ENCODE data around the gene BDKRB2.

BDKRB2 gene

GRCh38 chr14:96204151-96205058 lies at the start of gene BDKRB2:
Gene BDKRB2, plus strand, starts transcription at chr14:96204839. Its CDS starts 32,269 bp downstream, at chr14:96237108.
- no peak for DNase-seq (ENCODE audit: low read depth in 2 of 3, low spot score in 2 of 3)

GRCh38 chr14:96154900-96155299 lies 49.7 kb upstream of the BDKRB2 start:
- no peak for DNase-seq (ENCODE audit: low read depth in 2 of 3, low spot score in 2 of 3)

GRCh38 chr14:96156804-96157760 lies 47.6 kb upstream of the BDKRB2 start:
- DNase-seq (ENCODE audit: low read depth in 2 of 3, low spot score in 2 of 3) = no peak

- no peak for DNase-seq (ENCODE audit: low read depth in 2 of 3, low spot score in 2 of 3)
Measured at GRCh38 chr14:96158735-96159134, 45.9 kb upstream of the BDKRB2 start.

GRCh38 chr14:96160076-96160912 lies 44.3 kb upstream of the BDKRB2 start:
- DNase-seq (ENCODE audit: low read depth in 2 of 3, low spot score in 2 of 3) = no peak

- DNase-seq (ENCODE audit: low read depth in 2 of 3, low spot score in 2 of 3) = no peak
Measured at GRCh38 chr14:96160913-96161310, 43.7 kb upstream of the BDKRB2 start.

- no peak for DNase-seq (ENCODE audit: low read depth in 2 of 3, low spot score in 2 of 3)
Measured at GRCh38 chr14:96161636-96162035, 43.0 kb upstream of the BDKRB2 start.

GRCh38 chr14:96162265-96162664 lies 42.4 kb upstream of the BDKRB2 start:
- DNase-seq (ENCODE audit: low read depth in 2 of 3, low spot score in 2 of 3) = no peak

- DNase-seq (ENCODE audit: low read depth in 2 of 3, low spot score in 2 of 3) = no peak
Measured at GRCh38 chr14:96162741-96163140, 41.9 kb upstream of the BDKRB2 start.

GRCh38 chr14:96164861-96165490 lies 39.7 kb upstream of the BDKRB2 start:
- DNase-seq (ENCODE audit: low read depth in 2 of 3, low spot score in 2 of 3) = no peak

GRCh38 chr14:96165493-96166436 lies 38.9 kb upstream of the BDKRB2 start:
- DNase-seq (ENCODE audit: low read depth in 2 of 3, low spot score in 2 of 3) = no peak

- no peak for DNase-seq (ENCODE audit: low read depth in 2 of 3, low spot score in 2 of 3)
Measured at GRCh38 chr14:96166461-96167223, 38.0 kb upstream of the BDKRB2 start.

GRCh38 chr14:96167224-96168148 lies 37.2 kb upstream of the BDKRB2 start:
- no peak for DNase-seq (ENCODE audit: low read depth in 2 of 3, low spot score in 2 of 3)

- no peak for DNase-seq (ENCODE audit: low read depth in 2 of 3, low spot score in 2 of 3)
Measured at GRCh38 chr14:96168581-96168980, 36.1 kb upstream of the BDKRB2 start.

- DNase-seq (ENCODE audit: low read depth in 2 of 3, low spot score in 2 of 3) = no peak
Measured at GRCh38 chr14:96170961-96171592, 33.6 kb upstream of the BDKRB2 start.

- no peak for DNase-seq (ENCODE audit: low read depth in 2 of 3, low spot score in 2 of 3)
Measured at GRCh38 chr14:96173636-96174475, 30.8 kb upstream of the BDKRB2 start.

All from activated CD8-positive, alpha-beta memory T cell treated with anti-CD3 and anti-CD28 coated beads for 48 hours (primary cell).